OCI-LY1 (cell line): ENCODE data around the gene GZMM.

Source experiments
- CTCF ChIP-seq: fragments of 200-600 bp; sonication (generic), shearing (Covaris generic); IDR thresholded peaks from 2 replicates; pipeline ENCODE4 v1.5.1; 2017; ENCODE audit warnings: mild to moderate bottlenecking, antibody characterized with exemption, low read length, moderate library complexity, mixed read lengths
- EZH2 ChIP-seq: fragments of 200-600 bp; sonication (generic), shearing (Covaris generic); IDR thresholded peaks from 2 replicates; pipeline ENCODE4 v1.8.0; 2017; ENCODE audit warnings: borderline replicate concordance, mixed run types, mild to moderate bottlenecking, antibody characterized with exemption, low read length, moderate library complexity, mixed read lengths

- TF ChIP-seq CTCF (no peak), EZH2 (no peak)
These were observed 32.0 kb downstream of the GZMM start for GRCh38 chr19:575527-576506.
